ENCODE data around the gene BTBD10. TPM values are rescaled to one million over a fixed set of nuclear protein-coding genes. Genes with fewer than 3 reads are reported as not detected.

The BTBD10 gene
- total and polyA plus RNA-seq, 2 experiments from 2014 or later, result 34.7 to 39.0 TPM

GRCh38 chr11:13338427-13339069 is 124.5 kb downstream of the BTBD10 start:
- no peak overlapping the region for H3K27ac ChIP-seq
- H3K36me3 ChIP-seq, result no peaks in the 10 kb centered on the region
- no peaks in the 10 kb centered on the region for H3K9me3 ChIP-seq (ENCODE audit: low read depth)
- DNase-seq (ENCODE audit: low read depth in 1 of 2, low spot score in 1 of 2), result peak in 1 of 2 donors; percentile 44
- H3K4me1 ChIP-seq (ENCODE audit: low read depth), result no peaks in the 10 kb centered on the region
- H3K4me3 ChIP-seq, result no peak overlapping the region
- TF ChIP-seq CTCF (IDR thresholded peaks at IDR 0.05; ENCODE audit: low read depth, low read length), result no peak
- no peaks in the 10 kb centered on the region for H3K27me3 ChIP-seq

DNA sequence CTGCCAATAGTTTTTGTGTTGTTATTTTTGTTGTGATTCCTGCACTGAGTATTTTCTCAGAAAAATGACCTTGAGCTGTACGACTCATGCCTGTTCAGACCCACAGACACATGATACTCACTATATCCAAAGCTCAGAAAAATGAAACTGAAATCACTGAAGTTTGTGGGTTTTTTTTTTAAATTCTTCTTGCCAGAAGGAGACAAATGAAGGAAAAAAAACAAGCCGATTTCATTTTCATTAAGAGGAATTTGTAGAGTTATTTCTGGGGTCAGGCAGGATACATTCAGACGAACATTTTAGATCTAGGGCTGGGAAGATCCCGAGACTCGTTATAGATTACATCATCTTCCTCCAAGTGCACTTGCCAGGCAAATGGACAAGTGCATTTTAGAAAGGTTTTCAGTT is 125.0 kb downstream of the BTBD10 start:
- Histone ChIP-seq H3K4me3 (no peak overlapping the region), H3K4me1 (ENCODE audit: low read depth) (no peaks in the 10 kb centered on the region), H3K9me3 (ENCODE audit: low read depth) (no peaks in the 10 kb centered on the region), H3K36me3 (no peaks in the 10 kb centered on the region), H3K27ac (no peak overlapping the region), H3K27me3 (no peaks in the 10 kb centered on the region)
- no peak for TF ChIP-seq CTCF (IDR thresholded peaks at IDR 0.05; ENCODE audit: low read depth, low read length)
- peak in 1 of 2 donors; percentile 61 for DNase-seq (ENCODE audit: low read depth in 1 of 2, low spot score in 1 of 2)

Other genes starting within 250 kb of the BTBD10 start
- 3.9 and 8.9 TPM in 2 replicates for gene BMAL1, start 185.4 kb downstream of the BTBD10 start, total RNA-seq
- gene BMAL1, start 185.4 kb downstream of the BTBD10 start, polyA plus RNA-seq, result 4.0 and 12.4 TPM in 2 replicates
- gene PTH, start 32.8 kb upstream of the BTBD10 start, total RNA-seq, result not detected in 2 replicates
- not detected in 2 replicates for gene PTH, start 32.8 kb upstream of the BTBD10 start, polyA plus RNA-seq
- 25.1 and 45.2 TPM in 2 replicates for gene FAR1, start 205.4 kb upstream of the BTBD10 start, total RNA-seq
- gene FAR1, start 205.4 kb upstream of the BTBD10 start, polyA plus RNA-seq, result 25.4 and 27.5 TPM in 2 replicates